ENCODE measurements around the gene SNRPA. TPM values are rescaled to one million over a fixed set of nuclear protein-coding genes. Genes with fewer than 3 reads are reported as not detected.
"Not testable (repeated sequence)": the region's sequence is repeated elsewhere in the genome, so short reads cannot be mapped to it uniquely, and the experiment has no call there.

The SNRPA gene
- total and polyA plus RNA-seq, 2 of the 4 experiments (the other 2 are of a cell fraction), result 30.3 to 81.3 TPM

- TF ChIP-seq NFE2L2 (IDR thresholded peaks at IDR 0.05; ENCODE audit: low read depth, low read length), result no peak
- TF ChIP-seq CHD1 (IDR thresholded peaks at IDR 0.05; ENCODE audit: low read depth, low read length), result no peak
- TF ChIP-seq FOS (IDR thresholded peaks at IDR 0.05; ENCODE audit: low read depth, low read length), result no peak
- no peak for TF ChIP-seq POLR2A (IDR thresholded peaks at IDR 0.05; ENCODE audit: low read depth, low read length)
These were observed 60.7 kb downstream of the SNRPA start (continued) for GRCh38 chr19:40811478-40812341.

GRCh38 chr19:40812571-40812970, 61.6 kb downstream of the SNRPA start:
- in situ Hi-C loops (cut with MboI; ENCODE audit: low sequenced_read_pairs); CTCF ChIA-PET; ATAC-seq (ENCODE audit: low read depth): not testable (repeated sequence)

More at GRCh38 chr19:40812571-40812970, 61.6 kb downstream of the SNRPA start:
- H3K27ac ChIP-seq (ENCODE audit: insufficient read depth, low read length); H3K18ac ChIP-seq (ENCODE audit: low read depth, low read length); H4K8ac ChIP-seq (ENCODE audit: low read depth in 2 of 2, low read length in 2 of 2); H2BK120ac ChIP-seq (ENCODE audit: low read depth, low read length); H2AFZ ChIP-seq (replicated peaks; ENCODE audit: low read length, poor library complexity); H3K27me3 ChIP-seq (ENCODE audit: control insufficient read depth, insufficient read depth, low read length); BruUV-seq (replicated peaks); H2AK5ac ChIP-seq (ENCODE audit: low read depth, low read length); H3K4me2 ChIP-seq (ENCODE audit: low read depth, low read length); H4K91ac ChIP-seq (ENCODE audit: insufficient read depth, low read depth, low read length); POLR2A ChIA-PET (ENCODE audit: unreplicated experiment); intact Hi-C loops (cut with micrococcal nuclease); H2BK15ac ChIP-seq (ENCODE audit: low read depth, low read length); H3K56ac ChIP-seq (ENCODE audit: extremely low read depth, insufficient read depth, low read length); dilution Hi-C loops (cut with HindIII; ENCODE audit: low sequenced_read_pairs, unreplicated experiment); DNase-seq; H3K4me3 ChIP-seq (ENCODE audit: insufficient read depth, low read depth, low read length); H3K14ac ChIP-seq (replicated peaks; ENCODE audit: low read depth, low read length); H3K9ac ChIP-seq (ENCODE audit: low read depth, low read length); H3K9me3 ChIP-seq (ENCODE audit: control insufficient read depth, insufficient read depth, low read length); H4K5ac ChIP-seq (ENCODE audit: low read depth, low read length); H2BK20ac ChIP-seq (ENCODE audit: low read depth, low read length); H3K9me1 ChIP-seq (ENCODE audit: insufficient read depth, low read length); H2BK5ac ChIP-seq (ENCODE audit: low read depth, low read length, poor library complexity, severe bottlenecking); H3K4me1 ChIP-seq (ENCODE audit: control insufficient read depth, insufficient read depth, low read length); H2AK9ac ChIP-seq (replicated peaks; ENCODE audit: low read depth, low read length, poor library complexity): not testable (repeated sequence)
- H4K20me1 ChIP-seq (ENCODE audit: insufficient read depth, low read length), result peaks cover 21% of the 10 kb centered on the region
- H3K23ac ChIP-seq (ENCODE audit: low read depth, low read length), result peak overlapping the region; percentile 65; the same call in 1 of the 2 replicates
- H3K79me1 ChIP-seq (ENCODE audit: low read depth in 1 of 2, low read length in 2 of 2), result peaks cover 15 to 32% of the 10 kb centered on the region in 2 experiments
- WGBS, 2 experiments (ENCODE audit: extremely low coverage in 2 of 2, insufficient read length in 1 of 2), result 100% methylated on average over 1 of the region's 7 CpGs; no CpG with 5 or more reads in 1 of the 2 experiments
- peaks cover 23% of the 10 kb centered on the region; the same call in 1 of the 2 replicates for H3K36me3 ChIP-seq (ENCODE audit: control insufficient read depth, insufficient read depth, low read length)
- H3K4ac ChIP-seq (ENCODE audit: low read depth, low read length), result 0 out of 2 replicates have a peak overlapping the region, but pooled peaks have one; percentile 22
